Measurements from ENCODE around the gene ABCA13.

ABCA13 gene

DNA sequence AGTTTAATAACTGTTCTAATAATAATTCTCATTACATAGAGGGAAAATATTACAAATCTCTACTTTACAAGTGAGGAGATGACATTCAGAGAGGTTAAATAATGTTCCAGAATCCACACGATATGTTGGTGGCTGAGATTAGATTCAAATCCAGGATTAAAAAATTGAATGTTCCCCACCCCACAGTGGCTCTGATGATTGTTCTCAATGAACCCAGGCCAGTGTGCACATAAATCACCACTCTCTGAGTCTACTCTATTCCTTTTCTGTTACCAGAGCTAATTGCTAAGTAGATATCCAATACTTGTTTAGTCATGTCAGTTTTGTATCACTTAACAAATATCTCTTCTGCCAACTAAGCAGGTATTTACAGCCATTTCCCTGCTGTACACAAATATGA lies 281.0 kb downstream of the ABCA13 start:
- DNase-seq, result no peak

DNA sequence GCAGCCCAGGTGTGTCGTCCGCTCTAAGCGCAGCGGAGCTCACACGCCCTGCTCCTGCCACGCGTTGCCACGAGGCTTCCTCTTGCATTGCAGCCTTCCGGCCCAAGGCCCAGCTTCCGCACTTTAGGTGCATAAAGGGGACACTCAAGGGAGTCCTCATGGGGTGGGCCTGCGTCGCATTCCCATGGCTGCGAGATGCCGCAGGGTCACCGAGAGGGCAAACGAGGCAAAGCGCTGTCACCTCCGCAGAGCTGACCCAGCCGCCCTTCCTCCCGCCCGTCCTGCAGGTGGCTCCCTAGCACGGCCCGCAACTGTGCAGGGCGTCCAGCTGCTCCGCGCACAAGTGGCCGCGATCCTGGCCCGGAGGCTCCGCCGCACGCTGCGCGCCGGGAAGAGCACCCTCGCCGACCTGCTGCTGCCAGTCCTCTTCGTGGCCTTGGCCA lies 283.5 kb downstream of the ABCA13 start:
- no peak for DNase-seq

DNA sequence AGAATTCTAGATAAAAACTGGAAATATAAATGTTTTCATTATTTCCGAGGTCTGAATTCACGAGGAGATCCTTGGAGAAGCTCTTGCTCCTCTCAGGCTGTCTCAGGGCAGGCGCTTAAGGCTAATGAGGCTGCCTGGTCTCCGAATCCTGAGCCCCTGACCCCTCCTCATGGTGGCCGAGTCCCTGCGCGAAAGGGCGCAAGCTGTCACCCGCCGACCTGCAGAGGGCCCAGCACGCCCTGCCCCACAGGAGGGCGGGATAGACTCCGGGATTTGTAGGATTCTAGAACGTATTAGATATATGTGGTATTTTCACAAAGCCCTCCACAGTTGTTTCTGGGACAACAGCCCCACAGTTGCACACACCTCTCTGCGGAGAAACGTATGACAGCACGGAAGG lies 284.1 kb downstream of the ABCA13 start:
- no peak for DNase-seq

GRCh38 chr7:48458701-48459524 lies 287.7 kb downstream of the ABCA13 start:
- peak; percentile 21 to 23 for DNase-seq

DNA sequence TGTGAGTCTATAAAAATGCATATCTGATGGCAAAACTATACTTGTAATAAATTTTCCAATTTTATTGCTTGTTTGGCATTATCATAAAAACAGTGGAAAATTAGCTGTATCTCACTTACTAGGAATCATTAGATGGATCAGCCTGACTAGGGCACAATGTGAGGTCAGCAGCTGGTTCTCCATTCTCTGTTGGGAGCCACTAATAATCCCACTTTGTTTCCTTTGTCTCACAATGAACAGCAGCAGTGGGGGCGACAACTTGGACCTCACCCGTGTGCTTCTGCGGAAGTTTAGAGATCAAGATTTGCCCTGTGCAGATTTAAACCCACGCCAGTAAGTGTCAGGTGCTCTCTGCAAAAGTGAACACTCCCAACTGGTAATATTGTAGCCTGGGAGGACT lies 295.5 kb downstream of the ABCA13 start:
- DNase-seq, result no peak

- DNase-seq, result no peak
Measured at GRCh38 chr7:48471196-48471595, 299.9 kb downstream of the ABCA13 start.

GRCh38 chr7:48472640-48473039 lies 301.4 kb downstream of the ABCA13 start:
- DNase-seq, result no peak

- DNase-seq, result no peak
Measured at GRCh38 chr7:48473205-48473865, 302.1 kb downstream of the ABCA13 start.

DNA sequence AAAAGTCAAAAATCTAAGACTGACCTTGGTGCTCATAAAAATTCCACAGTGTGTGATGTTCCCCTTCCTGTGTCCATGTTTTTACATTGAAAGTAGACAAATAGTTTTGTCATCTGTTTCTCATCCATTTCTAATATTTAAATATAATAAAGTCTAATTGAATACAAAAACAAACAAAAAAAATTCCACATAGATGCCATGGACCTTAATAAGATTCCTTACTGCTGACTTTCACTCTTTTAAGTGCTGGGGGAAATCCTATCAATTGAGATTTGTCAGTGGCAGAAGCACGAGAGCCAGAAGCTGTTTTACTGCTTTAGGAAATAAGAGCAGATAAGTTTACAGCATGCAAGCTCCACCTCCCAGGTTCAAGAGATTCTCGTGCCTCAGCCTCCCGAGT lies 310.0 kb downstream of the ABCA13 start:
- DNase-seq, result no peak

- DNase-seq, result no peak
Measured at GRCh38 chr7:48497521-48497920, 326.3 kb downstream of the ABCA13 start.

DNA sequence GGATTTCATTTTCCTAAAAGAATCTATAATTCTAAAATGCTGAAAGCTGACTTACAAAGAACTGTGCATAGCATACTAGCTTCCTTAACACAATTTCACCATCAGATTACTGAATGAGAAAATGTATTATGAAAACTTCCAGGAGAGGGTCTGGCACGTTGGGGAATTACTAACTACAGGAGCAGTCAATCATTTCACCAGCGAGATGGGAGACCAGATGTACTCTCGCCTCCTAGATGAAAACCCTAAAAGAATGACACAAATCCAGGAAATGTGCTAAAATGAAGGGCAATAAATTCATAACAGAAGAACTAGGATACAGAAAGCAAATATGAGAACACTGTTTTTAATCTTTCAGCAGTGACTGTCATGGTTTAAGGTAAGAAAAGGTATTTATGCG lies 330.8 kb downstream of the ABCA13 start:
- no peak for DNase-seq

DNA sequence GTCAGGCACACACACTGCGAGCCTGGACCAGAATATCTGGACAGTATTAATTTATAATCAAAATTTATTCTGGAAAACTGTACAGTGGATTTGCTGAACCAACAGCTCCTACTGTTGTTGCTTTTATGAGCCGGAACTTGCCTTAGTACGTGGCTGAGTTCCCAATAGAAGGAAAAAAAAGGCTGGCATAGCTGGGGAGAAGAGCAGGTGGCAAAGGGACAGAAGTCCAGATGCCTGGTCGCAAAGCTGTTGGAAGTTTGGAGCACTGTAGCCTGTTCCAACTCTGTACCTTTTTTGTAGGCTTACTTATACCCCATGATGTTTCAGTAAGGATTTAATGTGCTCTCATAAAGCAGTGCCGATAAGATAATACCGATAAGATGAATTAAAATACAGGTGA lies 333.8 kb downstream of the ABCA13 start:
- DNase-seq, result no peak

- DNase-seq, result no peak
Measured at GRCh38 chr7:48505466-48505865, 334.2 kb downstream of the ABCA13 start.

DNA sequence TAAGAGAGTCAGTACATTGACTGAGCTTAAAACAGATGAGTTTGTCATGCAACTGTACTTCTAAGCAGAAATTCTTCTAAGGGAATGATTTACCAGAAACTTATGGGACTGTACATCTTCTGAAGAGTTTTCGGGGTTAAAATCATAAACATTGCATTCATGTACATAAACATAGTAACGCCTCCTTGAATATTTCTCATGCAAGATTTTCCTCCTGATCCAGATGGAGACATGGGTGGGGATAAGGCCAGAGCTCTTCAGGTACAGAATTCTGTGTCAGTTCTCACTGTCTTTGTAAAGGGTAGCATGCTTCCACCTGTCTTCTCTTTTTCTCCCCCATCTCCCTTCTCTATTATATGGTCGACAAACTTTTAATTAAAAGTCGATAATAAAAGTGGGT lies 335.3 kb downstream of the ABCA13 start:
- no peak for DNase-seq

DNA sequence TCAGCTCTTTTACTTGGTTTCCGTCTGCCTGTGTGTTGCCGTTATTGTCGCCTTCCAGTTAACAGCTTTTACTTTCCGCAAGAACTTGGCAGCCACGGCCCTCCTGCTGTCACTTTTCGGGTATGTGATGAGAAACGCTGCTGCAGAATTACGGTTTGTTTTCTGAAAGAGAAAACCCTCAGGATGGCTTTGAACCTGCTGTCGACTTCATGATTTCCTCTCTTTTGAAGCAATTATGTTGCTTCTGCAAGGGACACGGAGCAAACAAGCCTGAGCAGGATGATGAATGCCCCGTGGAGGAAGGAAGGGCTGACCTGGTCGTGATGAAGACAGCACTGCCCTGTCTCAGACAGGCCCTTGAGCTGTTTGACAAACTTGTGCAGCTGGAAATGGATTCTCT lies 339.8 kb downstream of the ABCA13 start:
- DNase-seq, result no peak

GRCh38 chr7:48512892-48513291 lies 341.6 kb downstream of the ABCA13 start:
- no peak for DNase-seq

- DNase-seq, result peak; percentile 8 to 22
Measured at GRCh38 chr7:48515171-48515570, 343.9 kb downstream of the ABCA13 start.

GRCh38 chr7:48518092-48518491 lies 346.8 kb downstream of the ABCA13 start:
- DNase-seq, result no peak

DNA sequence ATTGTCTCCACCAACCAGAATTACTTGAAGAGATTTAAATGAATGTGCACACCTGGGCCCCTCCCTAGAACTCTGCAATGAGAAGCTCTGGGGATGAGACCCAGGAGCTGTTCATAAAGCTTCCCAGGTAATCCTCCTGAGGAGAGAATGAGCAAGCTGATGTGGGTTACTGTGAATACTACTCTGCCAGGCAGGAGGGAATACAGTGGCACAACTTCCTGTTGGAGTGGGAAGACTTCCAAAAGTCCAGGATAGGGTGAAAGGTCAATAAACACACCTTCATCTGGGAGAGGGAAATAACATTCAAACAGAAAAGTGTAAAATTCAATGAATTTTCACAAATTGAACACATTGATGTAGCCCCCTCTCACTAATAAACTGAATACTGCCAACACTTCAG lies 351.4 kb downstream of the ABCA13 start:
- DNase-seq, result no peak

- no peak for DNase-seq
Measured at GRCh38 chr7:48525736-48526732, 354.8 kb downstream of the ABCA13 start.

DNA sequence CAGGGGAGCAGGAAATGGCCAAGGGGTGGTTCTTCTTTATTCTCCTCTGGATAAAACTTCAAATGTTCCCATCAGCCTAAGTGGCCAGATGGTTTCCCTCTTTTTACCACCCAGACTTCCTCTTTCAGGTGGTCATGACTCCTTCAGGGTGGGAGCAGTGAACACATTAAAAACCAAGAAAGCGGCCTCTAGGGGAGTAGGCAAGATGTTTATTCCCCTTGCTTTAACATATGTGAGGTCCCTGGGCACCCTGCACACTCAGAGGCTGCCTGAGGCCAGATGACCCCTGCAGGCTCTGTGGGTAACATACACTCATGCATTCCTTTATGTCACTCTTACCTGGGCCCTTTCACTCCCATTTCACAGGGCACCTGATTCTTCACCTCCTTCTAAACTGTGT lies 357.4 kb downstream of the ABCA13 start:
- peak in 1 of 2 donors; percentile 2 for DNase-seq

GRCh38 chr7:48537561-48537960 lies 366.3 kb downstream of the ABCA13 start:
- DNase-seq, result no peak

DNA sequence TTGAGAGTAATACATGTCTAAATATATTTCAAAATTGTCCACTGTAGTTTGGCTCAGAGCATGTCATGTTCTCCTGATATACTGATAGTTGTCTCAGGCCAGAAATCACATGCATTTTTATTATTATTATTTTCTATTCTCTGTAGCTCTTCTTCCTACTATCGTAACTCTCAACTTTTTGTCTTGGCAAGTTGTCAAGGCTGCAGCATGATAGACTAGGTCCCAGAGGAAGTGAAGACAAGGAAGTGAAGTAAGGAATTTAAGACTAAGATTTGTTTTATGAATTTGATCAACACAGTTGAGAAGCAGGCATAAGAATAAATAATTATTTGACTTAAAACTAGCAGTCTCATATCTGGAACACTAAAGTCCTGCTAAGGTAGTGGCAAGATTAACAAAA lies 369.5 kb downstream of the ABCA13 start:
- peak in 1 of 2 donors; percentile 16 for DNase-seq

All from inflammatory macrophage treated with lipopolysaccharide for 1 hour (primary cell).